GM04504 (cell line): Measurements from ENCODE around the gene HOXD11.

Experiments used
- DNase-seq: peaks from one replicate; pipeline ENCODE4 v3.0.0-alpha.2; 2012; ENCODE audit warnings: low read depth

HOXD11 gene

DNA sequence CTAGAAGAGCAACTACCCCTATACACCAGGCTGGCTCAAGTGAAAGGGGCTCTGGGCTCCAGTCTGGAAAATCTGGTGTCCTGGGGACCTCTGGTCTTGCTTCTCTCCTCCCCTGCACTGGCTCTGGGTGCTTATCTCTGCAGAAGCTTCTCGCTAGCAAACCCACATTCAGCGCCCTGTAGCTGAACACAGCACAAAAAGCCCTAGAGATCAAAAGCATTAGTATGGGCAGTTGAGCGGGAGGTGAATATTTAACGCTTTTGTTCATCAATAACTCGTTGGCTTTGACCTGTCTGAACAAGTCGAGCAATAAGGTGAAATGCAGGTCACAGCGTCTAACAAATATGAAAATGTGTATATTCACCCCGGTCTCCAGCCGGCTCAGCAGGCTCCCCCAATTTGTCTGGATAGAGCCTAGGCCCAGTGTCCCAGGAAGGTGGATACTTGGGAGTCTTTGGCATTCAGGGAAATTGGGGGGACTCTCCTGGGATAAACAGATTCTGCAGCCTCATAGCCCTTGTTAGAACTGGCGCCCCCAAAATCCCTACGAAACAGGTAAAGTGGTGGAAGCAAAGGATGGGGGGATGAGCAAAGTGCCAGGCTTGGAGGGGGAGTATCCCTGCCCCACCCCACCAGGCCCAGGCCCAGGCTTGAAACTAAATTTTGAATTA lies 41.8 kb downstream of the HOXD11 start:
- no peak for DNase-seq

DNA sequence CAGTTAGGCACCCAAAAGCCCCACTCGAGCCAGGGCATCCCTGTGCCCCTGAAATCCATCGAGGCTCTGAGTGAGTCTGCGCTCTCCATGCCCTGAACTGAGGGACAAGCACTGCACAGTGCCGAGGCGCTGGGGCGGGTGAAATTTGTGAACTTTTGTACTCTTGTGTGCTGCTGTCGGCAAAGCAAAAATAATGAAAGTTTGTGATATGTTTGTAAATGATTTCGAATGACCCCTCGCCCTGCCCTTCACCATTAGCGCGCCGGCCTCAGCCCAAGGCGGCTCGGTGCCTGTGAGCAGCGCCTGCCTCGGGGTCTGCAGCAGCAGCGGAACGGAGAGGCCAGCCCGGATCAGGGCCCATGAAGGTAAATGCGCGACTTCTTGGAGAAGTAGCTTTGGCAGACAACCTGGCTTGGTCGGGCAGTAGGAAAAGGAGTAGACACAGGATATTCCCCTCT lies 42.4 kb downstream of the HOXD11 start:
- no peak for DNase-seq

GRCh38 chr2:176149939-176150583 lies 43.0 kb downstream of the HOXD11 start:
- no peak for DNase-seq

DNA sequence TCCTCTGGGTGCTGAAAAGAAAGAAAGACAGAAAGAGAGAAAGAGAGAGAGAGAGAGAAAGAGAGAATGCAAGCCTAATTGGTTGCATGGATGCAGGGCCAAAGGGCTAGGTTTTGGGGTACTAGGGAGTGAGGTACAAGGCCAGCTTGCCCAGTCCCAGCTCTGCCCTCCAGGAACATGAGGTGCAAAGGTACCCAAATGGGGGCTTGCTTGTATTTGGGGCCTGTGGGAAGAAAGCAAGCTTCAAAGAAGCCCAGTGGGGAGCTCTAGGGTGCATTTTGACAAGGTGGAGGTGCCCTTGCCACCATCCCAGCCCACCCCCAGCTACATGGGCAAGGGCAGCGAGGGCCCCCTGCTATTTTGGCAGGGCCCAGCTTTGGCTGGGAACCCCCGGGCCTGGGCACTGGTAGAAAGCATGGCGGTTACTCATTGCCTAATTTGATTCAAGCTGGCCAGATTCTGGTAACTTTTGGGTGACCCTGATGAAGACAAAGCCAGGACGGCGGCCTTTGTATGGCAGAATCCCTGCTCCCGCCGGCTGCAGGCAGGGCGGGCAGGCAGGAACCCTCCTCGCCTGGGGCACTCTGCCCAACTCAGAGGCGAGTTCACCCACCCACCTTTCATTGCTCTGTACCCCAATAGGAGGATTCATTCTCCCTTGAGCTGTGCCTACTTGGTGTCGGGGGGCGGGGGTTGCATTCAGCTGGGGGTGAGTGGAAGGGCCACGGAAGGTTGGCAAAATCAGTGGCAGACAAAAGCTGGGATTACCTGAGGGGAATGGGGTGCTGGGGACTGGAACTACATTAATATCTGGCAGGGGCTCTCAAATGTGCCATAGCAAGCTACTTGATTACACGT lies 43.7 kb downstream of the HOXD11 start:
- no peak for DNase-seq

- no peak for DNase-seq
Measured at GRCh38 chr2:176151442-176152287, 44.6 kb downstream of the HOXD11 start, which contains the start of gene HOXD4. HOXD4 (plus strand) TSS chr2:176151550; CDS start chr2:176151634, 84 bp downstream.

GRCh38 chr2:176152350-176153181 lies 45.5 kb downstream of the HOXD11 start:
- DNase-seq: no peak

GRCh38 chr2:176154576-176155252 lies 47.6 kb downstream of the HOXD11 start:
- DNase-seq: no peak

- DNase-seq: no peak
Measured at GRCh38 chr2:176155356-176156044, 48.4 kb downstream of the HOXD11 start.

DNA sequence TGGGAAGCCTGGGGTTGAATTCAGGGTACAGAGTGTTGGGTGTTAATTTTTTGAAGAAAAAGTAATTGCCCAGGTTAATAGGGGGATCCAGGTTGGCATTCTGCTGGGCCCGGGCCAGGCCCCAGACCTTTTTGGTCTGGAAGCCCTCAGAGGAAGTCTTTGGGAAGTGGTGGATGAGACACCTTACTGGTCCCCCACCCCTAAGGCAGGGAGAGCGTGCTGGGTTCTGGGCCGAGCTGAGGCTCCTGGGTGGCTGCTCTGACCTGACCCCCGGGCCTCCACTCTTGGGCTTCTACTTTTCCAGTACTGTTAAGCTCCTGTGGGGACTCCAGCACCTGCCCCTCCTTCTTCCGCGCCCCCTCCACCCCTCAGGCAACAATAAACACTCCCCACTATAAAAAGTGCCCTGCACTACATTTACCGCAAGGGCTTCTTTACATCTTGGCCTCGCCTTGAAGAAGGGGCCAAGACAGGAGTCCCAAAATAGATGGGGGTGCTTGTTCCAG lies 49.3 kb downstream of the HOXD11 start:
- no peak for DNase-seq

- DNase-seq: no peak
Measured at GRCh38 chr2:176156807-176157498, 49.9 kb downstream of the HOXD11 start, which contains the start of gene HOXD3. HOXD3 (plus strand) TSS chr2:176157307; CDS start chr2:176169115, 11,808 bp downstream.

DNA sequence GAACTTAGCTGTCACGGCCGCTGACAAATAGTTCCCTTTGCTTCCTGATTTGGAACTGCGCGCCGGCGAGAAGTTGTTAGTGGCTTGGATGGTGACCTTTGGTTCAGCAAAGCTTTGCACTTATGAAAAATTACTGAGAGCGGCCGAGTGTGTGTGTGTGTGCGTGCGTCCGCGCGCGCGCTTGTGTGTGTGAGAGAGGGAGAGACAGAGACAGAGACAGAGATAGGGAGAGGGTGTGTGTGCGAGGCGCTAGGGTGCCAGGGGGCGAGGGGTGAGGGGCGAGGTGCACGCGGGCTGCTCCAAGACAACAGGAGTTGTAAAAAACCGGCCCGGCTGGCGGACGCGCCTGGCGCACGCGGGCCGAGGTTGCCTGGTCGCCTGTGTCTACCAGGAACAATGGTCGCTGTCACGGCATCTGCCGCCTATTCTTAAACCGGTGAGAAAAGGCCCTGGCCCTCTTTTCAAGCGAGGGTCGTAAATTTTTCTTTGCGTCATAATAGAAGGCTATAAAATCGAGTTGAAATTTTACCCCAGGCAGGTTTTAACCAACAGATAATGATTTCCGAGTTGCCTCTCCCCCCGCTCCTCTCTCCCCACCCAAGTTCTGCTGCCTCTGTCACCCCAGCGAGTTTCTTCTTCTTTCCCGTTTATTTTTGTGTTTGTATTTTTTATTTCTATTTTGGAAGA lies 50.6 kb downstream of the HOXD11 start:
- DNase-seq: no peak

- DNase-seq: no peak
Measured at GRCh38 chr2:176158186-176158591, 51.1 kb downstream of the HOXD11 start.

GRCh38 chr2:176158855-176159662 lies 52.0 kb downstream of the HOXD11 start:
- no peak for DNase-seq
